Measurements from ENCODE around the gene PARP11. TPM values are rescaled to one million over a fixed set of nuclear protein-coding genes. Genes with fewer than 3 reads are reported as not detected.

Gene PARP11
- total and polyA plus RNA-seq, 2 of the 8 experiments (the other 6 are each of a cell fraction or from before 2014, with no cell fraction given), result 4.2 to 13.3 TPM

DNA sequence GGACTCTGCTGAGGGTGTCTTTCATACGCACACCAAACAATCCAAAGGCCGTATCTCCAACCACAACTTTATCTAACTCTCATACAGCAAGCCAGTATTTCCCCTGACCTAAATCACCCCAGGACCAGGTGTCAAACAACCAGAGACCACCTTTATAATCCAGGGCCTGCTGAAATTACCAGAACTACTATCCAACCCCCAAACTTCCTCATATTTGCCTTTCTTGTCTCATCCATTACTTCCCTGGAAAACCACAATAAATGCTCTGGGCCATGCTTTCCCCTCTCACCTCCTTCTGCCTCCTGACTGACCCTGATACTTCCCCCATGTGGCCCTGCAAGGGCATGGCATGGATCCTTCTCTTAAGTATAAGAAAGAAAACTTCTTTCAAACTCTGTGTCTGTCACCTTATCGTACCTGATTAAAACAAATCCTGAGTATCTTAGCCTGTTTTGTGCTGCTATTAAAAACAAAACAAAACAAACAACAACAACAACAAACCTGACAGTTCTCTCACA lies 75.6 kb downstream of the PARP11 start:
- CTCF ChIA-PET (ENCODE audit: partially characterized antibody), result interaction anchor here (0.9 to 1.4 kb wide), 2 partner anchors 9 to 498 kb away, joined by 3 read pairs; no protein-coding TSS in a partner anchor
- H3K4me3 ChIP-seq (ENCODE audit: extremely low read depth in 1 of 4, insufficient read depth in 2 of 4, low read depth in 3 of 4, low read length in 4 of 4), result no peak overlapping the region
- no peaks in the 10 kb centered on the region; a peak in 2 of 8 replicates for H3K36me3 ChIP-seq (ENCODE audit: control insufficient read depth in 2 of 4, insufficient read depth in 4 of 4, low read length in 3 of 4)
- H3K4me1 ChIP-seq (replicated peaks in 1 of 4; ENCODE audit: control insufficient read depth in 3 of 4, insufficient read depth in 4 of 4, low read length in 3 of 4), result peaks cover 0 to 7% (median 2%) of the 10 kb centered on the region in 4 experiments; a peak in 2 of 7 replicates
- no peak overlapping the region for H2AFZ ChIP-seq (ENCODE audit: low read length)
- DNase-seq (ENCODE audit: low read depth in 1 of 2, low spot score in 2 of 2), result no peak
- H4K8ac ChIP-seq (ENCODE audit: extremely low read depth, insufficient read depth, low read length), result no peak overlapping the region
- no peak overlapping the region for H4K91ac ChIP-seq (replicated peaks; ENCODE audit: insufficient read length, low read length)
- WGBS, 2 experiments (ENCODE audit: extremely low coverage in 1 of 2, insufficient coverage in 1 of 2, insufficient read length in 1 of 2, insufficient replicate concordance in 2 of 2, low coverage in 1 of 2, low lambda C conversion rate in 2 of 2, missing lambda C conversion rate in 1 of 2), result 92% methylated on average over 3 of the region's 3 CpGs; no CpG with 5 or more reads in 1 of the 2 experiments
- no peaks in the 10 kb centered on the region for H3K79me1 ChIP-seq (ENCODE audit: low read depth, low read length)
- H3K18ac ChIP-seq (ENCODE audit: extremely low read depth, low read length), result no peak overlapping the region
- H3K4ac ChIP-seq (replicated peaks; ENCODE audit: insufficient read length, low read depth, low read length), result no peak overlapping the region
- no peak overlapping the region for H3K14ac ChIP-seq (ENCODE audit: insufficient read length)
- H2BK15ac ChIP-seq (ENCODE audit: low read length), result no peak overlapping the region
- POLR2A ChIA-PET (ENCODE audit: partially characterized antibody), result interaction anchor here (1.4 kb wide), 1 partner anchor 8 kb away, joined by 4 read pairs; no protein-coding TSS in a partner anchor
- no peak overlapping the region for H3K9ac ChIP-seq (replicated peaks in 1 of 4; ENCODE audit: extremely low read depth in 1 of 4, low read depth in 3 of 4, low read length in 3 of 4)
- FAIRE-seq, result peak; percentile 32
- H3K79me2 ChIP-seq (ENCODE audit: control insufficient read depth in 1 of 2, insufficient read depth in 2 of 2, low read length in 2 of 2), result no peaks in the 10 kb centered on the region
- no peak overlapping the region for H3K23ac ChIP-seq (ENCODE audit: insufficient read length)
- H4K5ac ChIP-seq (ENCODE audit: insufficient read length, low read depth, low read length), result no peak overlapping the region
- H3K27me3 ChIP-seq (replicated peaks in 1 of 4; ENCODE audit: control insufficient read depth in 3 of 4, extremely low read depth in 1 of 4, insufficient read depth in 3 of 4, low read length in 3 of 4), result no peaks in the 10 kb centered on the region
- no peak overlapping the region for H2AK5ac ChIP-seq (ENCODE audit: low read depth, low read length)
- no peak overlapping the region for H2BK20ac ChIP-seq (ENCODE audit: low read length)
- no peak overlapping the region for H3K27ac ChIP-seq (ENCODE audit: low read depth, low read length)
- H2BK120ac ChIP-seq (replicated peaks; ENCODE audit: low read depth, low read length), result no peak overlapping the region
- no peak overlapping the region for H3K4me2 ChIP-seq (ENCODE audit: insufficient read depth in 1 of 2, low read depth in 2 of 2, low read length in 2 of 2)
- no peaks in the 10 kb centered on the region for H4K20me1 ChIP-seq (replicated peaks in 1 of 2; ENCODE audit: control insufficient read depth in 1 of 2, insufficient read depth in 2 of 2, low read length in 2 of 2)
- no peak overlapping the region for H2BK5ac ChIP-seq (ENCODE audit: low read depth, low read length)
- no peaks in the 10 kb centered on the region for H3K23me2 ChIP-seq (ENCODE audit: low read depth, low read length)
- H3K9me3 ChIP-seq (ENCODE audit: insufficient read depth in 2 of 2, low read depth in 1 of 2, low read length in 1 of 2), result peaks cover 0 to 3% of the 10 kb centered on the region in 2 experiments; a peak in 1 of 4 replicates
- no peak overlapping the region for H3K56ac ChIP-seq (replicated peaks; ENCODE audit: insufficient read length, low read depth, low read length)
- no peak overlapping the region for H2BK12ac ChIP-seq (ENCODE audit: low read depth, low read length)
- TF ChIP-seq CTCF (IDR thresholded peaks at IDR 0.05; ENCODE audit: control extremely low read depth in 1 of 3, insufficient read depth in 1 of 3, low read depth in 1 of 3, low read length in 3 of 3) (peak; percentile 23 to 36 (median 24); a peak in 3 of 4 replicates), SP4 (IDR thresholded peaks at IDR 0.05; ENCODE audit: low read length) (no peak), POLR2A (IDR thresholded peaks at IDR 0.05; ENCODE audit: control extremely low read depth in 1 of 2, low read depth in 2 of 2, low read length in 2 of 2) (no peak), EP300 (IDR thresholded peaks at IDR 0.05; ENCODE audit: borderline replicate concordance in 1 of 2, low read depth in 2 of 2, low read length in 2 of 2) (no peak), CHD1 (IDR thresholded peaks at IDR 0.05; ENCODE audit: low read depth, low read length) (no peak), EGR1 (IDR thresholded peaks at IDR 0.05; ENCODE audit: borderline replicate concordance, low read depth, low read length) (no peak), RFX5 (IDR thresholded peaks at IDR 0.05; ENCODE audit: borderline replicate concordance, low read depth, low read length) (no peak), GABPA (IDR thresholded peaks at IDR 0.05; ENCODE audit: borderline replicate concordance, insufficient read depth, low read length) (no peak), JUND (IDR thresholded peaks at IDR 0.05; ENCODE audit: low read length) (no peak), NANOG (IDR thresholded peaks at IDR 0.05; ENCODE audit: insufficient read depth, low read depth, low read length, poor library complexity, severe bottlenecking) (no peak), CREB1 (IDR thresholded peaks at IDR 0.05) (no peak)
